GM15510 (cell line): ENCODE measurements around the gene TMEM238L.

Experiments used
- POLR2A ChIP-seq: IDR thresholded peaks from 3 replicates; pipeline ENCODE4 v1.6.1; 2011; ENCODE audit warnings: borderline replicate concordance; ENCODE audit not compliant: insufficient read length; ENCODE audit errors: extremely low read depth

Gene TMEM238L

DNA sequence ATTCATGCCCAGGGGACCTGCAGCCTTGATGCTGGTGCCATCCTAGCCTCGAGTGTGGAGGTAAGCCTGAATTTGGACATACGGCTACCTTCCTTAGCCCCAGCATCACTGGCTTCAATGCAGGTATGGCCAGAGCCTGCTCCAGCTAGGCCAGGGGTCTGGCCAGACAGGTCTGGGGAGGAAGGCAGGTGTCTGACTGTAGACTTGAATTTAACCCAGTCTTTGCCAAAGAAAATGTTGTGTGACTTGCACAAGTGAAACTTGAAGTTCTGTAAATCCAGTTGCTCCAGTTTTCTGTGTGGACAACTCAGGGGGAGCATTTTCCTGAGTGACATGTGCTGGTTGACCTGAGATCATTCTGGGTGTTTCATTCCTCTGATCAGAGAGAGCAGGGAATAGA lies 32.8 kb downstream of the TMEM238L start:
- no peak for TF ChIP-seq POLR2A

DNA sequence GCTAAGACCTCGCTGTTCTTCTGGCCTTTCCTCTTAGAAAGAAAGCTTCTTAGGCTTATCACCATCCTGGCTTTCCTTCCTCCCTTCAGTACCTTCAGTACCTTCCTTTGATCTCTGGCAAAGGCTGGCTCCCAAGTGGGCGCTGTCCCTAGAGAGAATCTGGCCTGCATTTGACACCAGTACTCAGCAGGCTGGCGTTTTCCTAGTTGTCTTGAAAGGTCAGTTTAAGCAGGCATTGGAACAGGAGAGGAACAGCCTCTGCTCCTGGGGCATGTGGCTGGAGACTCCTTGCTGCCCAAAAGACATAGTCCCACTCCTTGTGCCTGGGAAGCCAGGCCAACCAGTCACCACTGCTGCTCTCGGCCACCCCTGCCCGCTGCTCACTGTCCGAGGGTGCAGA lies 34.1 kb downstream of the TMEM238L start:
- TF ChIP-seq POLR2A = no peak

DNA sequence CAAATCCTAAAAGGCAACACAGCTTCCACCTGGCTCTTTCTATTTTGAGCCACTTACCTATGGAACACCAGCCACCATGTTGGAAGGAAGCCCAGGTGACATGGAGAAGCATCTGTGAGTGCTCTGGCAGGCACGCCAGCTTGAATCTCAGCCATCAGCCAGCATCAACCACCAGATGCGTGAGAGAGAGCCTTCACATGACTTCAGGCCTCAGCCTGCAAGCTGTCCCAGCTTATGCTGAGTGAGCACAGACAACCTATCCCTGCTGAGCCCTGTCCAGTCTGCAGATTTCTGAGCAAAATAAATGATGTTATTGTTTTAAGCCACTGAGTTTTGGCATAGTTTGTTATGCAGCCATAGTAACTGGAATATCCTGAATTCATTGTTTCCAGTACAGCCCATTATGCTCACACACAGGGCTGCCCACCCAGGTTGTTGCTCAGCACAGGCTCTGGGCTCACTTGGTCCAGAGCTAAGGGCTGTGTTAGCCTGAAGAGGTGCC lies 35.1 kb downstream of the TMEM238L start:
- no peak for TF ChIP-seq POLR2A

DNA sequence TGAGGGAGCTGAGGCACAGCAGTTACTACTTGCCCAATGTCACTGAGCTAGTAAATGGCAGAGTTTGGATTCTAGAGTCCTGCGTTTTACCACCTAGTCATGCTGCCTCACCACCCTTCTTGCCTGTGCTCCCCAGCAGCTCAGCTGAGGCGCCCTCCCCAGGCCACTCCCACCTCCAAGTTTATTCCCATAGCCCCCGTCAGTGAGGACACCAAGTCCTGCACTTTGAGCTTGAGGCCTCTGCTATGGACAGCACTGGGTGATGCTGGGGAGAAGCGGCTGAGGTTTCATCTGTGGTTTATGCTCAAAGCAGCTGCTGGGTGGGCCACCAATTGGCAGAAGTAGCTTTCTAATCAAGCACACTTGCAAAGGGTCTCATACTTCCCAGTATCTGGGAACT lies 36.7 kb downstream of the TMEM238L start:
- no peak for TF ChIP-seq POLR2A

DNA sequence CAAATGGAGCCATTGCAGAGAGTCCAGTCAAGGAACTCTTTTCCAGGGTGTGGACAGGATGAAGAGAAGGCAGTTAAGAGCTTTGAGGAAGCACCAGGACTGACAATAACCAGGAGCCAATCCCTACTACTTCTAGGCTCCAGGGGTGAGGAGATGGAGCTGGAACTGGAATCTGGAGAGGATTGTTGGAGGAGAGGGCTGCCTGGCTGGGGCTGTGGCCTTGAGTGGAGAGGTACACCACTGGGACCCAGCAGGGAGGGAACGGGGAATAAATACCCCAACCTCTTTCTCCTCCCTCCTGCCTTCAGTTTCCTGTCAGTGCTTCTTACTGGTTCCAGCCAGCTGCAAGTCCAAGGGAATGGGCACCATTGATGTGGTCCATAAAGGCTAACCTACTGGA lies 41.9 kb downstream of the TMEM238L start:
- no peak for TF ChIP-seq POLR2A

DNA sequence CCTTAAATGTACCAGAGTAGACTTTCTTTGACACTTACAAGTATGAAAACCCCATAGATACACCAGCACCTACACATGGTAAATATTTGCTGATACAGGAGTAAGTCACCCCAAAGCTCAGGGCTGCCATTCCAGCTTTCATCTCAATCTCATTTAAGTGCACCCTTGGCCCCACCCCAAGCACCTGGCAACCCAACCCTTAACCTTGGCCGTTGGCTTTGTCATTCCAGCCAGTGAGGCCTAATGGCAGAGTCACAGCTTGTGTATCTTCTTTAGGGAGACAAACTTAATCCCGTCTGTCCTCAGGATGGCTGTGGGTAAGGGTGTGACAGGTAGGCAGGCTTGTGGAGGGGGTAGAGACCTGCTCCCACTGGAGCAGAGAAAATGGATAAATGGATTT lies 42.6 kb downstream of the TMEM238L start:
- no peak for TF ChIP-seq POLR2A

DNA sequence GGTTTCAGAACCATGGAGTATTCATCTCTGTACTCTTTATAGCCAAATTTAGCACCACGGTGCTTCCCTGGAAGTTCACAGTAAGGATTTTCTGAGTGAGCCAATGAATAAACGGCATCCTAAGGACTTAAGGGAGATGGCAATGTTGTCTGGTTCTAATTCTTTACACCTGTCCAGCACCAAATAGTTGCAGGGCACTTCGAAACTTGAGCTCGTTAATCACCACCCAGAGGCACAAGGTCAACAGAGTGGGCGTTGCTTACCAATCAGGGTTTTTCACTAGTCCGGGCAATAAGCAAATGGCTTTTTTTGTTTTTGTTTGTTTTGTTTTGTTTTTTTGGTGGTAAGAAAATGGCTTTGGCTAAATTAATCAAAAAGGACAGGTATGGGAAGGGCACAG lies 45.8 kb downstream of the TMEM238L start:
- no peak for TF ChIP-seq POLR2A

DNA sequence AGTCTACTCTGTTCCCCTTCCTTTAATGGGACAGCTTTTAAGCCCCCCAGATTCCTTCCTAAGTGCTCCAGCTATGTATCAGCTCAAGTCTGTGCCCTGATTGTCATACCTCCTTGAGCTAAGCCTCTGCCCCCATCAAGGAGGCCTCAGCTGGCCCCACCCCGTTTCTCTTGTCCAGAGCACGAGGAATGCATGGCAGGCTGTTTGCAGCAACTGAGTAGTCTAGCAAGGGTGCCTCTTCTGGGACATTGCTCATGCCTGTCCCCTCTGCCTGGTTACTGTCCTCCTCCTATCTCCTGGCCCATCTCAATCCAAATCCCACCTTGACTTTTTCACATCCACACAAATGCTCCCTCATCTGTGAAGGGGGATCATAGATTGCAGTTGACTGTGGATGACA lies 46.3 kb downstream of the TMEM238L start:
- TF ChIP-seq POLR2A = no peak

DNA sequence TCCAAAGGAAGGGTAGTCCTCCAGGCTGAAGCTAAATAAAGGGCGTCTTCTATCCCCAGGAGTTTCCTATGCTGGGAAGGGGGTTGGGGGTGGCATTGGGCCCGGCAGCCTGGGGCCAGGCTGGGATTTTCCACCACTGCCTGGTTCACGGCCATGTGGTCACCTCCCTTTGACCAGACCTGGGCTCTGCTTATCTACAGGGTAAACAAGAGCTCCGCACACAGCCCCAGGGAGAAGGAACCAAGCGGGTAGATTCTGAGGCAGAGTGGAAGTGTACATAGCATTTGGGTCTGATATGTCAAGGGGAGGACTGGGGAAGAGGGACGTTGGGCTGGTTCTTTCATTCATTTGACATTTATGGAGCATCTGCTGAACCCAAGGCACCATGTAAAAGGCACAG lies 46.8 kb downstream of the TMEM238L start:
- TF ChIP-seq POLR2A = no peak

DNA sequence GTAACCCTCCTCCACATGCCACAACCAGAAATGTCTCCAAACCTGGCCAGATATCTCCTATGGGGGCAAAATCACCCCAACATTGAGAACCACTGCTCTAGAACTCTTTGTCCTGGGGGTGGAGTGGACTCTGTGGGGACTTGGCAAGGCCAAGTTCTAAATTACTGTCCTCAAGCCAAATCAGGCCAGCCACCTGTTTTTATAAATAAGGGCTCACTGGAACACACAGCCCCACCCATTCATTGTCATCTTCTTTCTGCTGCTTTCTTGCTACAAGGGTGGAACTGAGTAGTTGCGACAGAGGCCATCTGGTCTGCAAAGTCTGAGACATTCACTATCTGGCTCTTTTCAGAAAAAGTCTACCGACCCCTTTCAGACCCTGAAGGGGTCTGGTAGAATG lies 47.3 kb downstream of the TMEM238L start:
- no peak for TF ChIP-seq POLR2A

DNA sequence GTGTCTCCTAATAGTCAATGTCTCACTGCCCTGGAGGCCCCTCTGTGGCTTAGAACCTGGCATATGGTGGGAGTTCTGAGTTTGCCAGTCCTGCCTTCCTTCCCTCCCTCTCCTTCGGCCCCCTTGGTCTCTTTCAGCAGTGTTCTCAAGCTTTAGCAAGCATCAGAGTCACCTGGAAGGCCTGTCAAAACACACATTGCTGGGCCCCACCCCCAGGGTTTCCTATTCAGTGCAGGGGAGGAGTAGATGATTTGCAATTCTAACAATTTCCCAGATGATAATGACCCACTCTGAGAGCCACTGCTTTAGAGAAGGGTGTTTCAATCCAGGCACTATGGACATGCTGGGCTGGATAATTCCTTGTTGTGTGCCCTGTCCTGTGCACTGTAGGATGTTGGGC lies 47.7 kb downstream of the TMEM238L start:
- no peak for TF ChIP-seq POLR2A

DNA sequence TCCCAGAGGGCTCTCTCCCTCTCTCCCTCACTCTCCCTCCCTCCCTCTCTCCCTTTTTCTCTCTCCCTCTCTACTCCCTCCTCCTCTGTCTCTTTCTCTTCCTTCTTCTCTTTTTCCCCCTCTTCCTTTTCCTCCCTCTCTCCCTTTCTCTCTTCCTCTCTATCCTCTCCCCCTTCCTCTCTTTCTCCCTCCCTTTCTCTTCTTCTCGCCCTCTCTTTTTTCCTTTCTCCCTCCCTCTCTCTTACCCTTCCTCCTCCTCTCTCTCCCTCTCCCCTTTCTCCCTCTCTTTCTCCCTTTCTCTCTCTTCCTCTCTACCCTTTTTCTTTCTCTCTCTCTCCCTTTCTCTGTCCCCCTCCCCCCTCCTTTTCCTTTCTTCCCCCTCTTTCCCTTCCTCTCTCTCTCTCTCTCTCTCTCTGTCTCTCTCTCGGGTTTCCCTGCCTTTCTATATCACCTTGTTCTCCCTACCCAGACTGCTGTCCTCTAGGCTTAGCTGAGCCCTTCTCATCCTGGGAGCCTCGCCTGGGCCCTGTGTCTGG lies 48.2 kb downstream of the TMEM238L start:
- TF ChIP-seq POLR2A = no peak

DNA sequence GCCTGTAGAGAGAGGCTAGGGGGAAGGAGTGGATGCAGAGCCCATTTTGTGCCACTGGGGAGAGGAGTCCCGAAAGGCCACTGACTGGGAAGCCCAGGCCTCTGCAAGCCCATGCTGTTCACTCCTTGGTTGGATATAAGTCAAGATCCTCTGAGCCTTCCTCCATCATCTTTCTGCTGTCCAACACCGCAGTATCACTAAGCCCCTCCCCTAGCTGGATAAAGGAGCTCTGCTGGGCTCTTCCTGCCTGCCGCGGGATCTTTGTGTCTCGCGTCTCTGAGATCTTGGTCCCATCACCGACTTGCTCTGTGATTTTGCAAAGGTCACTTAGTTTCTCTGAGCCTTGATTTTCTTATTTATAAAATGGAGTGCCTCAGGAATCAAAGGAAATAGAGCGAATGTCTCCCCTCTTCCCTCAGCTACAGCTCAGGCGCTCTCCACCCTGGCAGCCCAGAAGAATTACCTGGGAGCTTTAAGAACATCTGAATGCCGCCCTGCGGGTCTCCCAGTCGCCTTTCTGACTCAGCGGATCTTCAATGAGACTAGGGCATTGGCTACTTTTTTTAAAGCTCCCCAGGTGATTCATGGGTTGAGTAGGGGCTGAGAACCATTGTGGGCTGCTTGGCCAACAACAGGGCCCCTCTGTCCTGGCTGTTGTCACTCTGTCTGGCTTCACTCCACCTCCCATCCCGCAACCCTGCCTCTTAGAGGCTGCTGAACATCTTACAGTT lies 48.9 kb downstream of the TMEM238L start:
- TF ChIP-seq POLR2A = no peak

DNA sequence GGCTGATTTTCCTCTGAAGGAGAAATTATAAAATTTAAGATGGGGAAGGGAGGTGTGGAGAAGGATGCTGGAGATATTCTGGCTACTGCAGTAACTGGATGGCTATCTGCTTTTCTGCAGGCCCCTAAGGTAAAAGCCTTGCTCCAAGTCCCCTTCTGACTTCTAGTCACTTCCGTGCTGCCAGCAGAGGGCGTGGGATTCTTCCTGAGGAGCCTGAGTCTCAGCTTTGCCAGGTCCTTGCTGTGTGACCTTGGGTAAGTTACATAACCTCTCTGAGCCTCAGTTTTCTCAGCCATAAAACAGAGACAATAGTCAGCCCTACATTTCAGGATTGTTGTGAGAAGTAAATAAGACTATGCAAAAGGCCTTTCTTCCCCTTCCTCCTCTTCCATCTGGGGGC lies 49.8 kb downstream of the TMEM238L start:
- TF ChIP-seq POLR2A = no peak

DNA sequence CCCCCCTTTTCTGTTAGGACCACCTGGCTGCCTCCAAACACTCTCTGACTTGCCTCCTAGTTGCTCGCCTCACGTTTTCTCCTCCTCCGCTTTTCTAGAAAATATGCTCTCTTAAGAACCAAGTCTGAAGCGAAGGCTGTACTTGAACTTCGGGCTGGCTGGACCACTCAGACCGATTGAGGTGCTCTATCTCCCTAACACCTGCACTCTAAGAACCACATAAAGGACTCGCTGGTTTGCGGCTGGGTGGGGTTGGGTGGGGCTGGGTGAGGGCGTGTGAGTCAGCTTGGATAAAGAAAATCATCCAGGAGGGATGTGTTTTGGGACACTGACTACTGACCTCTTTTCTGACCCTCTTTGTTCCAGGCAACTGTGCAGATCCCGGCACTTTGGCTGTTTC lies 51.2 kb downstream of the TMEM238L start:
- TF ChIP-seq POLR2A = no peak

DNA sequence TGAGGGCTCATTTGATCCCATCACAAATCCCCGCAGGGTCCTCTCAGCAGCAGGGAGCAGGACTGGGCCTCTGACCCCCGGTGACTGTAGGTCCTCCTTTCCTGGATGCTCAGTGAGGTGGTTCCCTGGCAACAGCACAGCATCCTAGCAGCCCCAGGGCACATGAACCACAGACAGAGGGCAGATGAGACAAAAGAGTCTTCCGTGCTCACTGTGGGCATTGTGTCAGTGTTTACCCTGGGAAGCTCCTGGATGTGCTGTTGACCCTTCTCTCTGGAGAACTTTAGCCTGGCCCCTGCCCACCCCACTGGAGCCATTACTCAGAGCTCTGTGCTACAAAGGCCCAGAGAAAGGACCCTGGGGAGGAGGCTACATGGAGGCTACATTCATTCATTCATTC lies 52.3 kb downstream of the TMEM238L start:
- TF ChIP-seq POLR2A = no peak

DNA sequence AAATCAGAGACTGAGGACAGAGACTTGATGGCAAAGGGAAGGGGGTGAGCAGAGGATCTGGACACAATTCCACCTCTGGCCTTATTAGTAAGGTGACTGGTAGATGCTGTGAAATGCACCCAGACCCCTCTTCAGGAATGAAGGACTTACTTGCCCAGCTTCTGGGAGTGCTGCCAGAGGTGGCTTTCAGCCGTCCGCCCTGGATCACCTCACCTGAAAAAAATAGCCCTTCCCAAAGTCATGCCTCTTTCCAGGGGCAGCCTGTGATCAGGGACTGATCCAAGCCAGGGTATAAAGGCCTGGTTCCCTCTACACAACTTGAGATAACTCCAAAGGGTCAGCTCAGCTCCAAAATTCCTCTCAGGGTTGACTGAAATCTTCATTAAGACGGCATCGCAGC lies 53.7 kb downstream of the TMEM238L start:
- TF ChIP-seq POLR2A = no peak

DNA sequence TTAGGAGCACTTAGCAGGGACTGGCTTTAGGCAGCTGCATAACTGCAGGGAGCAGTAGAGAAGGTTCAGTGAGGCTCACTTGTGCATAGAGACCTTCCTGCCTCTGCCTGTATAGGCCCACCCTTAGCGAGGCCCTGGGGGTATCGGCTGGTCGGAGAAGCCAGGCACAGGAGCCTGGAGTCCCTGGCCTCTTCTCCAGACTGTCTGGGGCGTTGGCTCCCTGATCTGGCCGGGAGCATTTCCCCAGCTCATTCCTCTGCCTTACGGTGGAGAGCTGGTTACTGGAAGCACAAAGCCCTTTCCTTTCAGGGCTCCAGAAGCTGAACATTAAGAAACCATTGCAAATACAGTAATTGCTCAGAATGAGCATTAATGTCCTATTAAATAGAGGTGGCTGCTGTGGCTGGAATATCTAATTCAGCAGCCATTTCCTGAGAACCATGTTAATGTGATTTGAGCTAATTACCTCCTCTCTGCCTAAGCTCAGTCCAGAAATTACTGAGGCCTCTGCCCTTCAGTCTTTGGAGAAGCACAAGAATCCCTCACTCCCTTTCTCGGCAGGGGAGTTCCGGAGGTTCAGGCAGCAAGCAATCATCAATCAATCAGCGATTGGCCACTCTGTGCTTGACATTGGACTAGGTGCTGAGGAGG lies 55.2 kb downstream of the TMEM238L start:
- TF ChIP-seq POLR2A = no peak
